Prostate gland (tissue), 2 donors: ENCODE data around the gene FJX1. TPM values are rescaled to one million over a fixed set of nuclear protein-coding genes. Genes with fewer than 3 reads are reported as not detected.

Experiments
- DNase-seq: peaks from one replicate; pipeline ENCODE4 v3.0.0-alpha.2; 2019; ENCODE audit warnings: low spot score
- H3K27ac ChIP-seq, 2 donors: fragments of 200-600 bp; sonication (generic); 2 replicates each; pipeline ENCODE4 v1.5.1; 2017 to 2019
- H3K27me3 ChIP-seq: fragments of 200-600 bp; sonication (generic); replicated peaks from 2 replicates; pipeline ENCODE4 v1.5.1; 2019; ENCODE audit not compliant: insufficient read depth
- H3K36me3 ChIP-seq, 2 donors: fragments of 200-600 bp; sonication (generic); 1 replicate in 1 of 2; 2 replicates in 1 of 2; pipeline versions ENCODE4 v1.5.1 to v1.8.1; 2017 to 2019
- H3K4me1 ChIP-seq: fragments of 200-600 bp; sonication (generic); replicated peaks from 2 replicates; pipeline ENCODE4 v1.5.1; 2019
- H3K4me3 ChIP-seq, 2 donors: fragments of 200-600 bp; sonication (generic); 2 replicates each; pipeline ENCODE4 v1.5.1; 2017 to 2019
- H3K9me3 ChIP-seq: fragments of 200-600 bp; sonication (generic); 2 replicates; pipeline ENCODE4 v1.5.1; 2017
- POLR2A ChIP-seq: fragments of 450-650 bp; IDR thresholded peaks from one replicate; pipeline ENCODE4 v1.6.1; 2016; ENCODE audit warnings: antibody characterized with exemption, mild to moderate bottlenecking
- POLR2AphosphoS5 ChIP-seq: sonication (generic); formaldehyde crosslinking; IDR thresholded peaks from one replicate; pipeline ENCODE4 v1.6.1; 2017; ENCODE audit warnings: antibody characterized with exemption
- WGBS: methylation state at CpG from one replicate; pipeline ENCODE4 v1.1.5; 2018; 5-methylcytosine and 5-hydroxymethylcytosine counted together
- intact Hi-C: fragments of 100-400 bp; cut with DNase I; formaldehyde crosslinking; loops from one replicate; pipeline ENCODE4 v1.14.2; 2022
- total RNA-seq, 2 donors: library from RNA; depleted of rRNA; stranded (reverse); fragments of >200 nt; gene quantifications; one replicate each; pipeline ENCODE4 v1.1.0, GENCODE V29; 2016
- TF ChIP-seq, protein P1 (sequence below), 4 experiments: fragments of 200-600 bp in 2 of 4; fragments of 450-650 bp in 2 of 4; sonication (generic) in 2 of 4; IDR thresholded peaks; 1 replicate in 3 of 4; 2 replicates in 1 of 4; pipeline ENCODE4 v1.5.1; 2016 to 2019; ENCODE audit warnings: antibody characterized with exemption in 4 of 4, mild to moderate bottlenecking in 2 of 4, moderate library complexity in 2 of 4

Gene FJX1
- total RNA-seq, 2 donors from 2014 or later: 10.8 to 13.7 TPM

- H3K4me3 ChIP-seq: no peak overlapping the region
- H3K36me3 ChIP-seq: no peaks in the 10 kb centered on the region
- TF ChIP-seq POLR2A (no peak), POLR2AphosphoS5 (no peak)
- peaks cover 3% of the 10 kb centered on the region for H3K27me3 ChIP-seq
- H3K4me1 ChIP-seq: no peaks in the 10 kb centered on the region
- no peak overlapping the region for H3K27ac ChIP-seq
- 76% methylated on average over 4 of the region's 4 CpGs for WGBS
- intact Hi-C loops: no loop called here
- DNase-seq: no peak
- H3K9me3 ChIP-seq: no peaks in the 10 kb centered on the region
These were observed 15.7 kb downstream of the FJX1 start for GRCh38 chr11:35633827-35634423.

DNA sequence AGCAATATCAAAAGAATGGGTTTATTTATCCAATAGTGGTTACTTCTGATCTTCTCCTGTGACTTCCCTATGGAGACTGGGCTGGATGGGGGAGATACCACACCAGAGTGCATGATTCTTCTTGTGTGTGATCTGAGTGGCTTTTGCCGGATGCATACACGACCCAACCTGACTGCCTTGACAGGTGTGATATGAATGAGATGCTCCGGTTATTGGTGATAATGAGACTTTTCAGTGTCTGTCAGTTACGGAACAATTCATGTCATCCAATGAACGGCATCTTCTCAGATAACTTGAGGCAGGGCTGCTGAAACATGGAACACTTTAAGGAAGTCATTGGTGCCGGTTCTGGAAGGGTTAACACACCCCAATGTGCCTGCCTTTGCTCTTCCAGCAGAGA is 17.7 kb downstream of the FJX1 start:
- no peaks in the 10 kb centered on the region for H3K9me3 ChIP-seq
- WGBS: 88% methylated on average over 6 of the region's 6 CpGs
- no peak for DNase-seq
- no peak overlapping the region for H3K27ac ChIP-seq
- no peaks in the 10 kb centered on the region for H3K4me1 ChIP-seq
- H3K4me3 ChIP-seq: no peak overlapping the region
- no peaks in the 10 kb centered on the region for H3K36me3 ChIP-seq
- peaks cover 3% of the 10 kb centered on the region for H3K27me3 ChIP-seq
- TF ChIP-seq, protein P1, sequence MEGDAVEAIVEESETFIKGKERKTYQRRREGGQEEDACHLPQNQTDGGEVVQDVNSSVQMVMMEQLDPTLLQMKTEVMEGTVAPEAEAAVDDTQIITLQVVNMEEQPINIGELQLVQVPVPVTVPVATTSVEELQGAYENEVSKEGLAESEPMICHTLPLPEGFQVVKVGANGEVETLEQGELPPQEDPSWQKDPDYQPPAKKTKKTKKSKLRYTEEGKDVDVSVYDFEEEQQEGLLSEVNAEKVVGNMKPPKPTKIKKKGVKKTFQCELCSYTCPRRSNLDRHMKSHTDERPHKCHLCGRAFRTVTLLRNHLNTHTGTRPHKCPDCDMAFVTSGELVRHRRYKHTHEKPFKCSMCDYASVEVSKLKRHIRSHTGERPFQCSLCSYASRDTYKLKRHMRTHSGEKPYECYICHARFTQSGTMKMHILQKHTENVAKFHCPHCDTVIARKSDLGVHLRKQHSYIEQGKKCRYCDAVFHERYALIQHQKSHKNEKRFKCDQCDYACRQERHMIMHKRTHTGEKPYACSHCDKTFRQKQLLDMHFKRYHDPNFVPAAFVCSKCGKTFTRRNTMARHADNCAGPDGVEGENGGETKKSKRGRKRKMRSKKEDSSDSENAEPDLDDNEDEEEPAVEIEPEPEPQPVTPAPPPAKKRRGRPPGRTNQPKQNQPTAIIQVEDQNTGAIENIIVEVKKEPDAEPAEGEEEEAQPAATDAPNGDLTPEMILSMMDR (IDR thresholded peaks at IDR 0.05): no peak
- TF ChIP-seq POLR2AphosphoS5 (no peak), POLR2A (no peak)
- intact Hi-C loops: no loop called here

DNA sequence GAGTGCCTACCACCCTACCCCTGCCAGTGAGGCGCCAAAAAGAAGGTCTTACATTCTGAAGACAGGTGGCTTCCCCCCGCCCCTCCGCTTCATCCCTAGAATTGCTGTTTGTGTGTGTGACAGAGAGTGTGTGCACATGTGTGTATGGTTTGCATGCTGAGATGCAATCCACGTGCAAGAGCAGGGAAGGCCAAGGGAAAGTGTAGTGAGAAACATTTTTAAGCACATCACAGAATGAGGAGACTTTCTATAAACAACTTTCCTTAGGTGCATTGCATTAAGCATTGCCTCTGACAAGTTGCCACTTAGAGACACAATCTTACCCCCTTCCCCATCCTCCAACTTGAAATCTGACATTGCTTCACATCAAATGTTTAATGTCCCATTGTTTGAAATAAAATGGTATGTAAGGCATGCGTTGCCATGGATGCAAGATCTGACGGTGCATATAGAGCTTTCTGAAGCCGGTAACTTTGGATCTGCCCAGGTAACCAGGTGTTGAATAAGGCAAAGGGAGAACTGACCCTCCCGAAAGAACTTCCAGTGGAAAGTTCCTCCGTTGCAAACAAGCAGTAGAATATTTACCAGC is 21.4 kb downstream of the FJX1 start:
- no peaks in the 10 kb centered on the region for H3K4me1 ChIP-seq
- TF ChIP-seq POLR2AphosphoS5 (no peak), POLR2A (no peak)
- no peaks in the 10 kb centered on the region for H3K36me3 ChIP-seq
- intact Hi-C loops: no loop called here
- H3K9me3 ChIP-seq: no peaks in the 10 kb centered on the region
- H3K4me3 ChIP-seq: no peak overlapping the region
- no peaks in the 10 kb centered on the region for H3K27me3 ChIP-seq
- no peak overlapping the region for H3K27ac ChIP-seq
- no peak for DNase-seq
- 37% methylated on average over 9 of the region's 9 CpGs for WGBS

DNA sequence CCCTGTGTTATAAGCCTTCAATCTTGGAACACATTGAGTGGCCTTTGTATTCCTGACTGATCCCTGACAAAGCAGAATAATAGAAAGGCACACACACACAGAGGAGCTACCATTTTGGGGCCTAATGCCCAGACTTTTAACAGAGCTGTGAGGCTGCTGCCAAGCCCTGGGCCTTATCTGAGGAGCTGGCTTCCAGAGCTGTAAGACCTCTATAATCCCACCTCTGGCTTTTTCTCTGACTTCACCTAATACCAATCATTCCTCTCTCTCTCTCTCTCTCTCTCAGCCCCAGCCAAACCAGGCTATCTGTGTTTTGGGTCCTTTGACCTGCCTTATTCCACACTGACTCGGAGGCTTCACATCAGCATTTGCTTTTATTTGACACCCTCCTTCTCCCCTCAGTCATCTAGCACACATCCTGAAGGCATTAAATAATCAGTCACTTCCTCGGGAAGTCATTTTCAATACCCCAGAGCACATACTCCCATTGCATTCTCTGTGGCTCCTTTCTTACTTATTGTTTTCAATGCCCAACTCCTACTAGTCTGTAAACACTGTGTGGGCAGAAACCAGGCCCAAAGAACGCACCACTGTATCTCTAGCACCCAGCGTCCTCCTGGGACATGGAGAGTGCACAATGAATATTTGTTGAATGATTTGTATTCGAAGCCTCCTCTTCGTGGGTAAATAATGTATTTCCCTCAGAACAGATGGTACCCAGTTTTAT is 23.1 kb downstream of the FJX1 start:
- no peaks in the 10 kb centered on the region for H3K9me3 ChIP-seq
- no peak overlapping the region for H3K4me3 ChIP-seq
- WGBS: 70% methylated on average over 6 of the region's 6 CpGs
- no peak overlapping the region for H3K27ac ChIP-seq
- H3K27me3 ChIP-seq: no peaks in the 10 kb centered on the region
- TF ChIP-seq POLR2A (no peak), POLR2AphosphoS5 (no peak)
- TF ChIP-seq, protein P1 (IDR thresholded peaks at IDR 0.05): no peak
- H3K36me3 ChIP-seq: no peaks in the 10 kb centered on the region
- no peak for DNase-seq
- no peaks in the 10 kb centered on the region for H3K4me1 ChIP-seq
- intact Hi-C loops: no loop called here

DNA sequence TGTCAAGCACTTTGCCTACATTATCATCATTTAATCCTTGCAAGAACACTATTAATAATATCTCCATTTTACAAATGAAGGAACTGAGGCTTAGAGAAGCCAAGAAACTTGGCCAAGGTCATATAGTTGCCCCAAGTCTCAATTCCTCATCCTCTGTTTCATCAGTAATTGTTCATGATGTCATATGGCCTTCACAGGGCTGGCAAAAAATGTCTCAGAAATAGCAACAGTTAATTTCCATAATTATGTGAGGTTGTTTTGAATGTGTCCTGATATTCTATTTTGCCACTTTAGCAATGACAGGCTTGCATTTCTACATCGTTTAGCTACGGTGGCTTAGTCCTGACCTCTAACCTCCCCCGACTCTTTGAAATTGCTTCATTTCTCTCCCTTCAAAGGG is 23.7 kb downstream of the FJX1 start:
- Histone ChIP-seq H3K36me3 (no peaks in the 10 kb centered on the region), H3K27ac (no peak overlapping the region), H3K27me3 (no peaks in the 10 kb centered on the region), H3K9me3 (no peaks in the 10 kb centered on the region), H3K4me3 (no peak overlapping the region), H3K4me1 (no peaks in the 10 kb centered on the region)
- WGBS: 92% methylated on average over 3 of the region's 3 CpGs
- intact Hi-C loops: no loop called here
- DNase-seq: no peak
- TF ChIP-seq POLR2A (no peak), POLR2AphosphoS5 (no peak)
- TF ChIP-seq, protein P1 (IDR thresholded peaks at IDR 0.05): no peak
